Measurements from ENCODE around the gene SEC61A2.

Gene SEC61A2

GRCh38 chr10:12208460-12208859 lies 79.0 kb downstream of the SEC61A2 start:
- TF ChIP-seq EZH2phosphoT487 (IDR thresholded peaks at IDR 0.05; ENCODE audit: borderline replicate concordance, low read length) (no peak), CTCF (IDR thresholded peaks at IDR 0.05; ENCODE audit: low read depth, low read length, poor library complexity, severe bottlenecking) (no peak)
- Histone ChIP-seq H3K4me3 (ENCODE audit: low read length) (no peak overlapping the region), H3K79me2 (ENCODE audit: control insufficient read depth, low read length) (peaks cover 67% of the 10 kb centered on the region), H3K27ac (ENCODE audit: low read depth, low read length) (no peak overlapping the region), H3K9me3 (ENCODE audit: control insufficient read depth, insufficient read depth, low read length) (no peaks in the 10 kb centered on the region), H3K4me1 (ENCODE audit: control insufficient read depth, low read length) (peaks cover 2% of the 10 kb centered on the region; the same call in 1 of the 2 replicates), H3K36me3 (ENCODE audit: control insufficient read depth, low read length) (peaks cover 90% of the 10 kb centered on the region), H3K9me2 (replicated peaks; ENCODE audit: control insufficient read depth, low read length) (no peaks in the 10 kb centered on the region), H3F3A (ENCODE audit: control insufficient read depth, insufficient read depth) (peaks cover 21% of the 10 kb centered on the region), H4K20me1 (ENCODE audit: control insufficient read depth, insufficient read depth, low read depth, low read length) (no peaks in the 10 kb centered on the region; the same call in 1 of the 2 replicates), H3K4me2 (ENCODE audit: low read length) (no peak overlapping the region), H3K27me3 (ENCODE audit: control insufficient read depth, low read length) (no peaks in the 10 kb centered on the region)

GRCh38 chr10:12212454-12212853 lies 83.0 kb downstream of the SEC61A2 start:
- H4K20me1 ChIP-seq (ENCODE audit: control insufficient read depth, insufficient read depth, low read depth, low read length) = no peaks in the 10 kb centered on the region
- H3F3A ChIP-seq (ENCODE audit: control insufficient read depth, insufficient read depth) = peaks cover 28% of the 10 kb centered on the region
- H3K36me3 ChIP-seq (ENCODE audit: control insufficient read depth, low read length) = peaks cover 91% of the 10 kb centered on the region
- no peaks in the 10 kb centered on the region for H3K27me3 ChIP-seq (ENCODE audit: control insufficient read depth, low read length)
- TF ChIP-seq CTCF (IDR thresholded peaks at IDR 0.05; ENCODE audit: low read depth, low read length, poor library complexity, severe bottlenecking) (no peak), EZH2phosphoT487 (IDR thresholded peaks at IDR 0.05; ENCODE audit: borderline replicate concordance, low read length) (no peak)
- H3K79me2 ChIP-seq (ENCODE audit: control insufficient read depth, low read length) = peaks cover 58% of the 10 kb centered on the region
- no peak overlapping the region for H3K4me3 ChIP-seq (ENCODE audit: low read length)
- no peak overlapping the region for H3K4me2 ChIP-seq (ENCODE audit: low read length)
- H3K9me3 ChIP-seq (ENCODE audit: control insufficient read depth, insufficient read depth, low read length) = no peaks in the 10 kb centered on the region
- H3K9me2 ChIP-seq (replicated peaks; ENCODE audit: control insufficient read depth, low read length) = no peaks in the 10 kb centered on the region
- H3K4me1 ChIP-seq (ENCODE audit: control insufficient read depth, low read length) = peaks cover 17% of the 10 kb centered on the region
- H3K27ac ChIP-seq (ENCODE audit: low read depth, low read length) = no peak overlapping the region

- peaks cover 49% of the 10 kb centered on the region for H3K79me2 ChIP-seq (ENCODE audit: control insufficient read depth, low read length)
- H3K4me1 ChIP-seq (ENCODE audit: control insufficient read depth, low read length) = peaks cover 17% of the 10 kb centered on the region
- peaks cover 87% of the 10 kb centered on the region for H3K36me3 ChIP-seq (ENCODE audit: control insufficient read depth, low read length)
- TF ChIP-seq CTCF (IDR thresholded peaks at IDR 0.05; ENCODE audit: low read depth, low read length, poor library complexity, severe bottlenecking) (no peak), EZH2phosphoT487 (IDR thresholded peaks at IDR 0.05; ENCODE audit: borderline replicate concordance, low read length) (no peak)
- H3K27me3 ChIP-seq (ENCODE audit: control insufficient read depth, low read length) = no peaks in the 10 kb centered on the region
- no peak overlapping the region for H3K4me2 ChIP-seq (ENCODE audit: low read length)
- H3F3A ChIP-seq (ENCODE audit: control insufficient read depth, insufficient read depth) = peaks cover 28% of the 10 kb centered on the region
- no peaks in the 10 kb centered on the region for H3K9me3 ChIP-seq (ENCODE audit: control insufficient read depth, insufficient read depth, low read length)
- H3K4me3 ChIP-seq (ENCODE audit: low read length) = no peak overlapping the region
- no peak overlapping the region for H3K27ac ChIP-seq (ENCODE audit: low read depth, low read length)
- no peaks in the 10 kb centered on the region for H4K20me1 ChIP-seq (ENCODE audit: control insufficient read depth, insufficient read depth, low read depth, low read length)
- no peaks in the 10 kb centered on the region for H3K9me2 ChIP-seq (replicated peaks; ENCODE audit: control insufficient read depth, low read length)
Measured at GRCh38 chr10:12213621-12214020, 84.1 kb downstream of the SEC61A2 start.

Measured in DOHH2 (cell line).